IMR-90 (cell line): ENCODE results near the gene VCL. TPM values are rescaled to one million over a fixed set of nuclear protein-coding genes. Genes with fewer than 3 reads are reported as not detected.

Experiments used
- ATAC-seq: fragments of 200-7000 bp; cut with Tn5 transposase; 2 replicates; pipeline ENCODE4 v1.9.1; 2020; ENCODE audit warnings: low read depth, mild to moderate bottlenecking, moderate library complexity
- BruUV-seq: library from RNA; stranded (reverse); fragments of 400-500 nt; replicated peaks from 2 replicates; lab custom pipeline; 2021; lab: Mats Ljungman, UMichigan
- CTCF ChIA-PET: fragments of 300-600 bp; formaldehyde crosslinking; extraction: SDS; loops from one replicate; lab custom pipeline; 2021; ENCODE audit warnings: antibody characterized with exemption; lab: Yijun Ruan, JAX
- POLR2A ChIA-PET: fragments of 300-600 bp; sonication (Branson Sonifier 250); formaldehyde crosslinking; loops from one replicate; lab custom pipeline; 2022; ENCODE audit warnings: antibody characterized with exemption; ENCODE audit not compliant: unreplicated experiment; lab: Charles Lee
- DNase-seq: peaks from one replicate; pipeline ENCODE4 v3.0.0; 2013
- H2AFZ ChIP-seq: replicated peaks from 2 replicates; pipeline ENCODE3; 2013; ENCODE audit warnings: low read length, mild to moderate bottlenecking; ENCODE audit not compliant: poor library complexity
- H2AK5ac ChIP-seq: 2 replicates; pipeline ENCODE4 v1.6.1; 2013; ENCODE audit warnings: low read depth, low read length, inconsistent platforms
- H2AK9ac ChIP-seq: replicated peaks from 2 replicates; pipeline ENCODE3; 2013; ENCODE audit warnings: mild to moderate bottlenecking, low read depth, low read length, moderate library complexity; ENCODE audit not compliant: poor library complexity
- H2BK120ac ChIP-seq: 2 replicates; pipeline ENCODE4 v1.6.1; 2013; ENCODE audit warnings: low read depth, low read length, inconsistent platforms
- H2BK15ac ChIP-seq: 3 replicates; pipeline ENCODE4 v1.6.1; 2013; ENCODE audit warnings: low read depth, low read length, inconsistent platforms
- H2BK20ac ChIP-seq: 2 replicates; pipeline ENCODE4 v1.6.1; 2013; ENCODE audit warnings: low read depth, mild to moderate bottlenecking, inconsistent platforms, low read length, moderate library complexity
- H2BK5ac ChIP-seq: 2 replicates; pipeline ENCODE4 v1.6.1; 2013; ENCODE audit warnings: mild to moderate bottlenecking, low read depth, low read length, inconsistent platforms; ENCODE audit not compliant: poor library complexity, severe bottlenecking
- H3K14ac ChIP-seq: replicated peaks from 2 replicates; pipeline ENCODE4 v1.6.1; 2013; ENCODE audit warnings: low read depth, low read length, inconsistent platforms
- H3K18ac ChIP-seq: 2 replicates; pipeline ENCODE4 v1.6.1; 2013; ENCODE audit warnings: low read depth, low read length, control low read depth
- H3K23ac ChIP-seq: 2 replicates; pipeline ENCODE4 v1.6.1; 2013; ENCODE audit warnings: low read depth, low read length, inconsistent platforms
- H3K27ac ChIP-seq: 2 replicates; pipeline ENCODE4 v1.5.1; 2013; ENCODE audit warnings: mild to moderate bottlenecking, control low read depth, low read length; ENCODE audit not compliant: insufficient read depth
- H3K27me3 ChIP-seq: 2 replicates; pipeline ENCODE4 v1.6.1; 2013; ENCODE audit warnings: low read length; ENCODE audit not compliant: control insufficient read depth, insufficient read depth
- H3K36me3 ChIP-seq: 2 replicates; pipeline ENCODE4 v1.6.1; 2013; ENCODE audit warnings: low read length, mixed read lengths; ENCODE audit not compliant: control insufficient read depth, insufficient read depth
- H3K4ac ChIP-seq: 2 replicates; pipeline ENCODE4 v1.6.1; 2013; ENCODE audit warnings: low read depth, low read length, inconsistent platforms
- H3K4me1 ChIP-seq: 2 replicates; pipeline ENCODE4 v1.6.1; 2013; ENCODE audit warnings: low read length, mixed read lengths; ENCODE audit not compliant: control insufficient read depth, insufficient read depth
- H3K4me2 ChIP-seq: 2 replicates; pipeline ENCODE4 v1.6.1; 2013; ENCODE audit warnings: low read depth, mild to moderate bottlenecking, control low read depth, low read length, moderate library complexity
- H3K4me3 ChIP-seq: 2 replicates; pipeline ENCODE4 v1.5.1; 2013; ENCODE audit warnings: low read depth, mild to moderate bottlenecking, control low read depth, low read length, moderate library complexity; ENCODE audit not compliant: insufficient read depth
- H3K56ac ChIP-seq: 2 replicates; pipeline ENCODE4 v1.6.1; 2013; ENCODE audit warnings: low read length, inconsistent platforms; ENCODE audit not compliant: insufficient read depth; ENCODE audit errors: extremely low read depth
- H3K79me1 ChIP-seq, 2 experiments: 2 replicates each; pipeline ENCODE4 v1.6.1; 2013; ENCODE audit warnings: low read length in 2 of 2, inconsistent platforms in 1 of 2, low read depth in 1 of 2
- H3K9ac ChIP-seq: 2 replicates; pipeline ENCODE4 v1.6.1; 2013; ENCODE audit warnings: low read depth, low read length, control low read depth
- H3K9me1 ChIP-seq: 2 replicates; pipeline ENCODE4 v1.6.1; 2013; ENCODE audit warnings: low read length, inconsistent platforms; ENCODE audit not compliant: insufficient read depth
- H3K9me3 ChIP-seq: 2 replicates; pipeline ENCODE4 v1.6.1; 2013; ENCODE audit warnings: low read length; ENCODE audit not compliant: control insufficient read depth, insufficient read depth
- H4K20me1 ChIP-seq: 2 replicates; pipeline ENCODE4 v1.6.1; 2013; ENCODE audit warnings: low read length, inconsistent platforms; ENCODE audit not compliant: insufficient read depth
- H4K5ac ChIP-seq: 2 replicates; pipeline ENCODE4 v1.6.1; 2013; ENCODE audit warnings: mild to moderate bottlenecking, low read depth, low read length, control low read depth
- H4K8ac ChIP-seq, 2 experiments: 2 replicates each; pipeline ENCODE4 v1.6.1; 2013; ENCODE audit warnings: low read depth in 2 of 2, low read length in 2 of 2, control low read depth in 1 of 2, inconsistent platforms in 1 of 2
- H4K91ac ChIP-seq: 2 replicates; pipeline ENCODE4 v1.6.1; 2013; ENCODE audit warnings: low read depth, low read length, inconsistent platforms; ENCODE audit not compliant: insufficient read depth
- CEBPB ChIP-seq: IDR thresholded peaks from 2 replicates; pipeline ENCODE4 v1.6.1; 2012; ENCODE audit warnings: low read depth, low read length, improper control_type of control experiment
- MAZ ChIP-seq: IDR thresholded peaks from 2 replicates; pipeline ENCODE4 v1.6.1; 2012; ENCODE audit warnings: low read depth, mild to moderate bottlenecking, low read length, improper control_type of control experiment, moderate library complexity, borderline replicate concordance
- RCOR1 ChIP-seq: IDR thresholded peaks from 2 replicates; pipeline ENCODE4 v1.6.1; 2012; ENCODE audit warnings: mild to moderate bottlenecking, low read length, improper control_type of control experiment; ENCODE audit not compliant: insufficient replicate concordance
- SMC3 ChIP-seq: fragments of 150-350 bp; IDR thresholded peaks from 2 replicates; pipeline ENCODE4 v1.6.1; 2016; ENCODE audit warnings: low read depth, mild to moderate bottlenecking, antibody characterized with exemption, low read length, moderate library complexity
- WGBS, 2 experiments: methylation state at CpG; one replicate each; pipeline versions ENCODE4 v1.1.5 to v1.1.7; 2013; ENCODE audit warnings: missing lambda C conversion rate in 2 of 2; ENCODE audit not compliant: insufficient read length in 1 of 2; ENCODE audit errors: extremely low coverage in 2 of 2; 5-methylcytosine and 5-hydroxymethylcytosine counted together
- dilution Hi-C: fragments of 300-500 bp; cut with HindIII; formaldehyde crosslinking; loops from one replicate; pipeline ENCODE4 v1.14.3; 2018; ENCODE audit warnings: low sequenced_read_pairs; ENCODE audit not compliant: unreplicated experiment
- in situ Hi-C: fragments of 300-500 bp; cut with MboI; formaldehyde crosslinking; loops from 3 replicates; pipeline ENCODE4 v1.14.3; 2019; ENCODE audit warnings: low sequenced_read_pairs, inconsistent platforms, mixed read lengths
- intact Hi-C: fragments of 100-400 bp; cut with micrococcal nuclease; formaldehyde crosslinking; loops from 2 replicates; pipeline ENCODE4 v1.10.0; 2022
- polyA plus RNA-seq, 3 experiments: library from polyadenylated mRNA; depleted of rRNA; stranded (reverse); fragments of >200 nt; gene quantifications; 2 replicates each; pipeline ENCODE4 v1.2.3, GENCODE V29; 2012; ENCODE audit warnings: low replicate concordance in 1 of 3
- total RNA-seq: library from RNA; depleted of rRNA; stranded (reverse); fragments of >200 nt; gene quantifications from 2 replicates; pipeline ENCODE4 v1.2.3, GENCODE V29; 2012

The VCL gene
- total and polyA plus RNA-seq, 2 of the 4 experiments (the other 2 are of a cell fraction) = 227 to 283 TPM

DNA sequence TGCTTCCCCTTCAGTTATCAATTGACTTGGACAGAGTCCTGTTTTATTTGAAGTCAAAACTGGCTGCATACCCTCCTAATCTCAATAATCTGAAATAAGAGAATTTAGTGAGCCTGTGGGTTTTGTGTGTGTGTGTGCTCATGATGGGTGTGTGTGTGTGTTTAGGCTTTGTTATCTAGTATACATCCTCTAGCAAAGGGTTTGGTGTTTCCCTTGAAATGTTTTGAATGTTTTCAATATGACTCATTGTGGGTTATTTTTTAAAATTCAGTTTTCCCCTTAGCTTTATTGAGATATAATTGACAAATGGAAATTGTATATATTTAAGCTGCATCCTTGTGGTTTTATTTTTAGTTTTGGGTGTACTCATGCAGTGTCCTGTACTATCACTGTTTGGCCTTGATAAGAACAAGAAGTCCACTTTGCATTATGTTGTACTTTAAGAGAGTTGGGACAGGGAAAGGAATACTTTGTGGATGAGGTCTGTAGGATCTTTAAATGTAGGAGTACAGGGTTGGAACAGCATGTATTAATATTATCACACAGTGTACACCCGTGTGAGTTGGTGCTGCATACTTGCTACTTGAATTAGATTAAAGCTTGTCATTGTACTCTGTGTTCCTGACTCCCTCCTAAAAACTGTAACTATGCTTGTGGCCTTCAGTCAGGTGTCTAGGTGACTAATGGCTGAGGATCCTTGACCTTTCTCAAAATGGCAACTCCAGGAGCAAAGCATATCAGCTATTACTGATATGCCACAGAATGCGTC, 58.3 kb downstream of the VCL start:
- Histone ChIP-seq H4K91ac (no peak overlapping the region; the same call in 1 of the 2 replicates), H3K4me3 (no peak overlapping the region), H2AFZ (no peak overlapping the region), H3K4me2 (peak overlapping the region; percentile 77; the same call in 1 of the 2 replicates), H2BK20ac (peak overlapping the region; percentile 64), H2AK5ac (0 out of 2 replicates have a peak overlapping the region, but pooled peaks have one; percentile 47), H3K36me3 (peaks cover 4% of the 10 kb centered on the region; the same call in 1 of the 2 replicates), H3K18ac (peak overlapping the region; percentile 74; the same call in 1 of the 2 replicates), H2AK9ac (no peak overlapping the region), H3K27me3 (no peaks in the 10 kb centered on the region), H2BK120ac (peak overlapping the region; percentile 72), H4K8ac (peak overlapping the region in 1 of 2 experiments; percentile 52; a peak in 2 of 4 replicates), H3K56ac (peak overlapping the region; percentile 45; the same call in 1 of the 2 replicates), H3K9me1 (peaks cover 30% of the 10 kb centered on the region), H3K79me1 (peaks cover 4 to 63% of the 10 kb centered on the region in 2 experiments; a peak in 3 of 4 replicates), H3K4ac (peak overlapping the region; percentile 64; the same call in 1 of the 2 replicates), H2BK5ac (peak overlapping the region; percentile 92), H2BK15ac (peak overlapping the region; percentile 16; the same call in 1 of the 3 replicates), H3K27ac (peak overlapping the region; percentile 3; the same call in 1 of the 2 replicates), H3K14ac (peak overlapping the region; percentile 84), H4K20me1 (peaks cover 80% of the 10 kb centered on the region), H3K4me1 (peaks cover 29% of the 10 kb centered on the region), H4K5ac (peak overlapping the region; percentile 43; the same call in 1 of the 2 replicates), H3K9ac (no peak overlapping the region), H3K9me3 (no peaks in the 10 kb centered on the region), H3K23ac (peak overlapping the region; percentile 84)
- ATAC-seq = peak; percentile 75
- intact Hi-C loops = no loop called here
- no CpG with 5 or more reads among the region's 2 CpGs for WGBS, 2 experiments
- ChIA-PET POLR2A (no interaction called here), CTCF (interaction anchor here (1.0 kb wide), 1 partner anchor 28 kb away, joined by 4 read pairs; no protein-coding TSS in a partner anchor)
- dilution Hi-C loops = no loop called here
- BruUV-seq = no TSS peak
- in situ Hi-C loops = no loop called here
- peak; percentile 85 for DNase-seq
- TF ChIP-seq MAZ (no peak), SMC3 (no peak), CEBPB (0 out of 2 replicates have a peak, but pooled peaks have one; percentile 2), RCOR1 (no peak)
